GM21367 (cell line): ENCODE data around the gene PITPNC1.
"Not testable (repeated sequence)": the region's sequence is repeated elsewhere in the genome, so short reads cannot be mapped to it uniquely, and the experiment has no call there.

Experiments
- ATAC-seq: cut with Tn5 transposase; IDR thresholded peaks from one replicate; pipeline ENCODE4 v1.9.1; 2021; ENCODE audit not compliant: unreplicated experiment

PITPNC1 gene

DNA sequence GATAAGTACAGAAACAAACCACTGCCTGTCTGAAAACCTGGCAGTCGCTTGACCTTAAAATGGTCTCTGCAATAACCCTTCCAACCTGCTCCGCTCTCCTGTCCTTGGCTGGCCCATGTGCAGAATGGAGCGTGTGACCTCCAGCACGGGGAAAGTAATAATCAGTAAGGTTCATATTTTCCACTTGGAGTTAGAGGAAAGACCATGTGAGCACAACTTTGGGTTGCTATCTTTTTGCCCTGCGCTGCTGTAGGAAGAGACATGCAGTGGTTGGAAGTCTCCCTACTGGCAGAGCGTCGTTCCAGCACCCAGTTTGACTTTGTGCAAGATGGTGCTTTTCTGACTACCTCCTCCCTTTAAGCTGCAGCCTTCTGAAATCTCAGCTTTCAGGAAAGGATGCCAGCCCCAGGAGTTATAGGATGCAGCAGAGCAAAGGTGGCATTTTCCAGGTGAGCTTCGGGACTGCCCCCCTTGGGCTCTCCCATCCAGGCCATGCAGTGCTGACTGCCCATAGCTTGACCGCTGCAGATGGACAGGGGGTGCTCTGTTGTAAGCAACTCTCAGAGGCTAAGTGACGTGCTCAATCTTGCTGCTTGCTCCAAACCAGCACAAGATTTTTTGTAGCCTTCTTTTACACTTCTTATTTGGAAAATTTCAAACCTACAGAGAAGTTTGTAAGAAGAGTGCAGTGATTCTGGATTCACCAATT, 230.0 kb downstream of the PITPNC1 start:
- no peak for ATAC-seq

DNA sequence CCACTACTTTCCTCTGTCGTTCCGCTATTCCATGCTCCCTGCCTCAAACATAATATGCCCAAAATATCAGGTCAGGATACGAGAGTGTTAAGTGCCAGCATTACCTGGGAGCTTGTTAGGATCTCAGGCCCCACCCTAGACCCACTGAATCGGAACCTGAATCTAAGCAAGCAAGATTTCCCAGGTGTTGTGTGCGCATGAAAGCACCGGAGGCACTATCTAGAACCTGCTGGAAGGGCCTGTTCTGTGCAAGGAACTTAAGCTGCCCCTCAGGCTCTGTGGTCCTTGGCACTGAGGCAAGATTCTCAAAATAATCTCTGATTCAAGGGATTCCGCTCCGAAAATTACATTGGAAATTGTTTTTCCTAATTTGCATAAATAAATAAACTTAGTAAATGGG, 233.0 kb downstream of the PITPNC1 start:
- ATAC-seq: no peak

DNA sequence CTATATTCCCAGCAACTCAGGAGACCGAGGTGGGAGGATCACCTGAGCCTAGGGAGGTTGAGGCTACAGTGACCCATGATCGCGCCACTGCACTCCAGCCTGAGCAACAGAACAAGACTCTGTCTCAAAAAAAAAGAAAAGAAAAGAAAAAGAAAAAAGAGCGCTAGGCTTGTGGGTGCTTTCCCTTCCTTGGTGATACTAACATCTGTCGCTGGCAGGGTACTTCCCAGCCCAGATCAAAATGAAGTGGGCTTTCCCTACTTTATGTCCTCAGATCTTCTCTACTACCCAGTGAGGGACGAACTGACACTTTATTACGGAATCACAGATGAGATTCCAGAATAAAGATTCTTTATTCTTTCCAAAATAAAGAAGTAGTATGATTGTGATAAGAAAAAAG, 236.9 kb downstream of the PITPNC1 start:
- ATAC-seq: no peak

DNA sequence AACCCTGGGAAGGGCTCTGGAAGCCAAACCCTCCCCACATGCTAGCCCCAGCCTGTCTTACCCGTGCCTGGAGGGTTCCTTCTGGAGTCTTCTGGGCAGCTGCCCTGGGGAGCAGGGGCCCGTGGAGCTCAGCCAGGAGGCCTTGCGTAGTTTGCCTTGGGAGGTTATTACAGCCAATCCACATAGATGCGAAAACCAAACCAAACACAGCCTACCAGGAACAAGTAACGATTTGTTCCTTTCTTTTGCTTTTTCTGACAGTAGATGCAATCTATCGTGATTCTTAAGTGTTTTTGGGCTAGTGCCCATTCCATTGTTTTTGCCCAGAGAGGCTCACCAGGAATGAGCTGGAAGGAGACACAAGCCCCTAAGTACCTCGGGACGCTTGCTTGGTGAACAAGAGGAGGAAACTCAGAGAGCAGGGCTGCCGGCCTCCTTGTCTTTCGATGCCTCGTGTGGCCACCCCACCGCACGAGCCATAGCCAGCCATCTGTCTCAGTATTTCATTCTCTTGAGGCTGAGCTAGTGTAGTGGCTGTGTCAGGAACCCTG, 238.0 kb downstream of the PITPNC1 start:
- no peak for ATAC-seq

DNA sequence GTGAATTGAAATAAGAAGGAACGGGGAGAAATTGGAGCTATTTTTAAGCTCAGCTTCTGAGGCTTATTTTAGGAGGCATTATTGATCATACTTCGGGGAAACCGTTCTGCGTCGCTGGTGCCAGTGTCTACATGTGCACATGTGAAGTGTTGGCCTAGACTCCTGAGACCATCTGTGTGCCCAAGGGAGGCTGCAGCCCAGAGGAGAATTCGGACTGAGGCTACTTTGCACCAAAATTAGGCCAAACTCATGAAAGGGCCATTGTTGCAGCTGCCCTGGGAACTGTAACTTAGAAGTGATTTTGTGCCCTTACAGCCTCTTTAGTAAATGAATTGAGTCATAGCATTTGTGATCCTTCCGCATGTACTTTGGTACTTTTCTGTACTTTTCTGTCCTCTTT, 238.7 kb downstream of the PITPNC1 start:
- ATAC-seq: no peak

DNA sequence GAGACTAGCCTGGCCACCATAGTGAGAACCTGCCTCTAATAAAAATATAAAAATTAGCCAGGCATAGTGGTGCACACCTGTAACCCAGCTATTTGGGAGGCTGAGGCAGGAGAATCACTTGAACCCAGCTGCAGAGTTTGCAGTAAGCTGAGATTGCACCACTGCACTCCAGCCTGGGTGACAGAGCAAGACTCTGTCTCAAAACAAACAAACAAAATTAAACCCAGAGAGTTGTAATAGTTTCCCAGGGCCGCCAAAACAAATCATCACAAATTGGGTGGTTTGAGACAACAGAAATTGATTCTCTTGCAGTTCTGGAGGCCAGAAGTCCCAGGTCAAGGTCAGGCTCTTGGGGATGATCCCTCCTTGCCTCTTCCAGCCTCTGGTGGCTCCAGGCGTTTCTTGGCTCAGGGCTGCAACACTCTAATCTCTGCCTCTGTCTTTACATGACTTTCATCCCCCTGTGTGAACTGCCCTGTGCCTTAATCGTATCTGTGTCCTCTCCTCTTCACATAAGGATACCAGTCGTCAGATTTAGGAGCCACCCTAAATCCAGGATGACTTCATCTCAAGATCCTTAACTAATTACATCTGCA, 240.3 kb downstream of the PITPNC1 start:
- ATAC-seq: no peak

DNA sequence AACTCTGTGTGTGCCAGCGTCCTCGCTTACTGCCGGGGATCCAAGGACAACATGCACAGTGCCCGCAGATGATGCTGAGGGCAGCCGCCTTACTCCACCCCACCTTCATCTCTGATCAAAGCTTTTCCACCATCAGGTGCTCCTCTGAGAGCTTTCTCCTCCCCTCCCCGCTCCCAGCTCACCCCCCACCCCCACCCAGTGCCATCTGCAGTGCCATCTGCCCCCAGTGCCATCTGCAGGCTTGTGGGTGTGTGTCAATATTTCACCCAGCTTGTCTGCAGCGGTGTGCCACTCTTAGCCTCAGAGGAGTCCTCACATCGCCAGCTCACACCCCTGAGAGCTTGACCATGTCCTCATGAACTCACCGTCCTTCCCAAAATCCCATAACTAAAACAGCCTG, 242.5 kb downstream of the PITPNC1 start:
- ATAC-seq: no peak

DNA sequence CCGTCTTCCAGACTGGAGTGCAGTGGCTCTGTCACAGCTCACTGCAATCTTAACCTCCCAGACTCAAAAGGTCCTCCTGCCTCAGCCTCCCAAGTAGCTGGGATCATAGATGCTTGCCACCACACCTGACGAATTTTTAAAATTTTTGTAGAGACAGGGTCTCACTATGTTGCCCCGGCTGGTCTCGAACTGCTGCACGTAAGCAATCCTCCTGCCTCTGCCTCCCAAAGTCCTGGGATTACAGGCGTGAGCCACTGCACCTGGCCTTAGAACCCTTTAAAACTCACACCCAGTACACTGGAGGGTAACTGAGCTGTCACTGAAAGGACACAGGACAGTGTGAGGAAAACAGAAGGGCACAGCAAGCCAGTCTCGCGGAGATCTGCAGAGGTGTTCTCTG, 243.0 kb downstream of the PITPNC1 start:
- ATAC-seq: no peak

DNA sequence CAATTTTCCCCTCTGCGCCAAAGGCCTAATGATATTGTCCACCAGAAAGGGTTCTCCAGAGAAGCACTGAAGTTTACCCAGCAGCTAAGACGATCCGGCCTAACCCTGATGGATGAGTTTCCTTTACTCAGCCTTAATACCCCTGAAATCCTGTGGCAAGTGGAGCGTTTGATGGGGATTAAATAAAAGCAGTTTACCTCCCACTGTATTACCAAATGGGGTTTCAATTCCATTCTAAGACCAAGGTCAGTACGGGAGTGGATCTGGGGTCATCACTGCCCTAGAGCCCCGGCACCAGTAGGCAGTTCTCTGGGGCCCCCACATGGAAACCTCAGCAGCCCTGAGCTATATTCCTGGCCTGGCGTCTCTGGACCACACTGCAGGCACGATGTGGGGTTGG, 243.6 kb downstream of the PITPNC1 start:
- no peak for ATAC-seq

DNA sequence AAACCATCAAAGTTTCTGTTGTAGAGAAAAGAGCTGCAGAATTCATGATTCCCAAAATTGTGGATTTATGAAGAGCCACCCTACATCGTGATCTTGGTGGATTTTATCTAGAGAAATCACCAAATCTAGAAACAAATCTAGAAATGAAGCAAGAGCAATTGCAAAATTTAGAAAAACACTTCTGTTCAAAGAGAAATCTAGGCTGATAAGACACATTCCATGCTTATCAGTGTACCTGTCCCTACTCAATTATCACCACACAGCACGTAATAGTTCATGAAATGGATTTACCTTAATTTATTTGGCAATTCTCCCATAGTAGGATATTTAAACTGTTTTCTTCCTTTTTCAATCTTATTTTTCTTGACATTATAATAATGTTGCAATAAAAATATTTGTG, 246.7 kb downstream of the PITPNC1 start:
- ATAC-seq: no peak

DNA sequence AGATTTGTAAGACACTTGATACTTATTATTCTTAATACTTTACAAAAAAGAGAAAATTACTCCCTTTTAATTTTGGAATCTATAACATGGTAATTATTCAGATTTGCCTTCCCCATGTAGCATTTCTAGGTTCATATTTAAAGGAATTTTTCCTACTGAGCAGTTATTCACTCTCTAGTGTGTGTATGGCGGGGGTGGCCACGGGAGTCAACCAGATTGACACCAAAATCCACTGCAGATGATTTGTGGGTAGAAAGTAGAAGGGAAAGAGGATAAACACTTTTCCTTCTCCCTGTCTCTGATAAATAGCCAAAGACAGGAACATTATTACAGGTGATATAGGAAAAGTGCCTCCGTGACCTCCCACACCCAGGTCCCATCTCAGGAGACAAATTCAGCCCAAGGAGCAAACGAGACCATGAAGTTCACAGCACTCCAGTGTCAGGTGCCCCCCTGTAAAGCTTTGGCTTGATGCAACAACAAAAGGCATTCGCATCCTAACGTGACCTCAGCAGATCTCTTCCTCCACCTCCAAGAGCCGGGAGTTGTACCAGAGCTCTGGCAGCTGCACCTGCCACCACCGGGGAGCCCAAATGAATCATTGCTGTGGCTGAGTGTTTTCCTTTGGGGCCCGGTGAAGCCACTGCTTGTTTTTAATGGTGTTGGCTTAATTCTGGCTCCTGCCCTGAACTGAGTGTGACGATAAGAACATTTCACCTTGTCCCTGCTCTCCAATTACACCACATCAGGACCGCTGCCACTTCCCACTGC, 248.0 kb downstream of the PITPNC1 start:
- no peak for ATAC-seq

DNA sequence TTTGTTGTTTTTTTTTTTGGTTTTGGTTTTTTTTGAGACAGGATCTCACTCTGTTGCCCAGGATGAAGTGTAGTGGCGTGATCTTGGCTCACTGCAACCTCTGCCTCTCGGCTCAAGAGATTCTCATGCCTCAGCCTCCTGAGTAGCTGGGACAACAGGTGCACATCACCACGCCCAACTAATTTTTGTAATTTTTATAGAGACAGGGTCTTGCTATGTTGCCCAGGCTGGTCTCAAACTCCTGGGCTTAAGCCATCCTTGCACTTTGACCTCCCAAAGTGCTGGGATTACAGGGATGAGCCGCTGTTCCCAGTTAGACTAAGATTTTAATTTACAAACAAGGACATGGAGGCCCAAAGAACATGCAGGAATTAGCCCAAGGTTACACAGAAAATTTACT, 248.9 kb downstream of the PITPNC1 start:
- ATAC-seq: no peak

DNA sequence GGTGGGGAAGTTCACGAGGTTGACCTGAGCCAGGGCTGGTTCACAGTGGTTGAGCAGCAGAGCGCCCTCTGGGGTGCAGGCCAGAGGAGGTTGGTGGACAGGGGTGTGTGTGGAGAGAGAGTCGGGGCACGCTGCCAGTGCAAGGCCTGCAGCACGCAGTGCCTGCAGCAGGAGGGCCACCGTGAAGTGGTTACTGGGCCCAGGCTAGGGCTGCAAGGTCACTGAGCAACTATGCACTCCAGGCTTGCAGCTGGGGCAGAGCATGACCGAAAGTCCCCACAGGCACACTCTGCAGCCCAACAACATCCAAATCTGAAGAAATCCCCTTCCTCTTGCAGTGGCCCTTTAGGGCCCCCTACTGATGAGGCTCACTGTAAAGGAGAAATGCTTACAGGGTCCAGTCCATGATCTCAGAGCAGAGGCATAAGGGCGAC, 251.5 kb downstream of the PITPNC1 start:
- ATAC-seq: no peak

DNA sequence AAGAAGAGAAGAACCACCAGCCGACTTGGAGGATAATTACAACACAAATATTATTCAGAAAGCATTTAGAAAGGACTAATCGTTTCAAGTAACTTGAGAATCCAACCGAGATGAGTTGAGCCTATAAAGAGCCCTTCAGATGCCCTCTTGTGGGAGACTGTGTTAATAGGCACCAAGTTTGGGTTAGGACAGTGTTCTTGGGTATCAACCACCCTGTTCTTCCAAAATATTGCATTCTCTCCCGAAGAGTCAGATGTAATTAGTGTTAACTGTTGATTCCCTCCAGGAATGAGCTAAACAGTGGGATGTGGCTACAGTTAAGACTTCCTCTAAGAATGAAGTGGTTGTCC, 252.9 kb downstream of the PITPNC1 start:
- no peak for ATAC-seq

DNA sequence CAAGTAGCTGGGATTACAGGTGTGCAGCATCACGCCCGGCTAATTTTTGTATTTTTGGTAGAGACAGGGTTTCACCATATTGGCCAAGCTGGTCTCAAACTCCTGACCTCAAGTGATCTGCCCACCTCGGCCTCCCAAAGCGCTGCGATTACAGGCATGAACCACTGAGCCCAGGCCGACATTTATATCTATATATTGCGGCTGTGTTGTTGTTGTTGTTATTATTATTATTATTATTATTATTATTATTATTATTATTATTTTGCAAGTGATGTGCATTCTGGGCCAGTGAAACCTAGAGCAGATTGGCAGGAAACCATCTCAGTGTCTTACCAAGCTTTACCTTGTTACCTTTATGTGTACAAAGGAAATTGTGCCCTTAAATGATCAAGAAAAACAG, 253.8 kb downstream of the PITPNC1 start:
- not testable (repeated sequence) for ATAC-seq

DNA sequence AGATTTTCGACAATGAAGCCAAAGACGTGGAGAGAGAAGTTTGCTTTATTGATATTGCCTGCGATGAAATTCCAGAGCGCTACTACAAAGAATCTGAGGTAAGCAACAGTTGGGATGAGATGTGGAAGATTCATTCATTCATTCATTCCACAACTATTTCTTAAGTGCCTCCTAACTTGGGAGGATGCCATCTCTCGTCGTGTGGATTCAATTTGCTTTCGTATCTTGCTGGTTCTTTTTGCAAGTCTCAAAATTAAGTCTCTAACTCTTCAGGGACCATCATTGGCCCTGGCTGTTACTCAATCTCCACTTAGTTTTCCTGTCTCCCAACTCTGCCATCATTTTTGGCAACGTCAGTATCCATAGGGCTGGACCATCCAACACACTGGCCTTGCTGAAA, 255.1 kb downstream of the PITPNC1 start:
- no peak for ATAC-seq

DNA sequence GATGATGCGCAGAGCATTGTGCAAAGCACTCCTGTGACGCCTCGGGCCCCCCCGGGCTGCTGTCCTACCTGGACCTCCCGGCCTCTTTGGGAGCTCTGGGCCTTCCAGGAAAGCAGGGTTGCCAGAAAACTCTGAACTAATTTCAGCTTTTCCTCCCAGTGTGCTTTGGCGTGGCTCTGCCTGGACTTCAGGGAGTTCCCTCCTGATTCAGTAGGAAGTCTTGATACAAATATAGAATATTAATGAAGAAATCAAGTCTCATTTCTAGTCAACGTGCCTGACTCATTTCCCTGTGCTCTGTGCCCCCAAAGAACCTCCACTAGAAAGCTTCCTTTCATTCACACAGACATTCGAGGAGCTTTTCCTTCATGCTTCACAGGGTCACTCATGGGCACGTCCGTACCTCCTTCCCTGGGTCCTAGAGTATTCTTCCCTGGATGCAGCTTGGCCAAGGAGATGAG, 256.7 kb downstream of the PITPNC1 start:
- no peak for ATAC-seq

DNA sequence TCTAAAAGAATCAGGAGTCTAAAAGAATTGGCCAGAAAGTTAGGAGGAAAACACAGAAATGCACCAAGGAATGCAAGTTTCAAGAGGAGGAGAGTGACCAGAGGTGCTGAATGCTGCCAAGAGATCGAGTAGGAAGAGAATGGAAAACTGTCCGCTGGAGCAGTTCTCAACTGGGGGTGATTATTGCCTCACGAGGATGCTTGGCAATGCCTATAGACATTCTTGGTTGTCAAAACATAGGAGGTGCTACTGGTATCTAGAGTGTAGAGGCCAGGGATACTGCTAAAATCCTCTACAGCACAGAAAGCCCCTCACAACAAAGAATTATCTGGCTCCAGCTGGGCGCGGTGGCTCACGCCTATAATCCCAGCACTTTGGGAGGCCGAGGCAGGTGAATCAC, 258.6 kb downstream of the PITPNC1 start:
- no peak for ATAC-seq

DNA sequence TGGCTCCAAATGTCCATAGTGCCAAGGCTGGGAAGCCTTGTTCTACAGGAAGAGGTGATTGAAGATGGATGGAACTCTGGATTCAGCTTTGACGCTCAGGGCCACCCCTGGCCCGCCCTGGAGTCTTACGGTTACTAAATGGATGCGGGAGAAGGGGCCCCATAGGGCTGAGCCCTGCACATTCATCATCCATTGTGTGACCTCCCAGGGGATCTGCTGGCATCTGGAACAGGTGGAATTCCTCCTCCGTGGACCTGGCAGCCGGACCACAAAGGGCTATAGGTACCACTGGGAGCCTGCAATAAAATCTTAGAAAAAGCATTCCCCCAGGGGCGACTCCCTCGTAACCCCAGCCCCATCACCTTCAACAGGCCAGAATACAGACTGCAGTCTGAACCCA, 259.2 kb downstream of the PITPNC1 start:
- ATAC-seq: no peak

DNA sequence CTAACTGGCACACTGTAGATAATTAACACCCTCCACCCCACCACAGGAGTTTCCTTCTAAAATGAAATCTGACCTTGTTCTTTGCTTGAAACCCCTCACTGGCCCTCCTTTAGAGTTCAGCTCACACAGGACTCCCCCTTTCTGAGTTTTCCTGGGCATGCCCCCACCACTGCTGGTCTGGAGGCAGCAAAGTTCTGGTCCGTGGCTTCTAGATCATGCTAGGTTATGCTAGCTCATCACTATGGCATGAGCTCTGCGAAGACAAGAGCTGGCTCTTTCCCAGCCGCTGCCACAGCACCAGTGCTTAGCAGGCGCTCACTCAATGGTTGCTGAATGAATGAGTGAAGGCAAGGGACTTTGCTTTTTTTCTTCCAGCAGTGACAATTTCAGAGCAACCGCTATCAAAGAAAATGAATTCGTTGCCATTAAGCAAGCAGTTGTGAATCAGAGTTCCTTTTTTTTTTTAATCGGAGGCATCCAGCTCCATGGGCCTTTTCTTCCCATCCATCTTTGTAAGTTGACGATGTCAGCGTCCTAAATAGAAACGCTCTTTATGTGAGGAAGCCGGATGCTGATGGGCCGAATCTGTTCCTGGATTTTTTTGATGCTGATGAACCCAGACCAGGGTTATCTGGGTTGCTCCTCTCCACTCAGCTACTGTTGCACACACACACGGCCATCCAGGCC, 259.9 kb downstream of the PITPNC1 start:
- ATAC-seq: no peak

DNA sequence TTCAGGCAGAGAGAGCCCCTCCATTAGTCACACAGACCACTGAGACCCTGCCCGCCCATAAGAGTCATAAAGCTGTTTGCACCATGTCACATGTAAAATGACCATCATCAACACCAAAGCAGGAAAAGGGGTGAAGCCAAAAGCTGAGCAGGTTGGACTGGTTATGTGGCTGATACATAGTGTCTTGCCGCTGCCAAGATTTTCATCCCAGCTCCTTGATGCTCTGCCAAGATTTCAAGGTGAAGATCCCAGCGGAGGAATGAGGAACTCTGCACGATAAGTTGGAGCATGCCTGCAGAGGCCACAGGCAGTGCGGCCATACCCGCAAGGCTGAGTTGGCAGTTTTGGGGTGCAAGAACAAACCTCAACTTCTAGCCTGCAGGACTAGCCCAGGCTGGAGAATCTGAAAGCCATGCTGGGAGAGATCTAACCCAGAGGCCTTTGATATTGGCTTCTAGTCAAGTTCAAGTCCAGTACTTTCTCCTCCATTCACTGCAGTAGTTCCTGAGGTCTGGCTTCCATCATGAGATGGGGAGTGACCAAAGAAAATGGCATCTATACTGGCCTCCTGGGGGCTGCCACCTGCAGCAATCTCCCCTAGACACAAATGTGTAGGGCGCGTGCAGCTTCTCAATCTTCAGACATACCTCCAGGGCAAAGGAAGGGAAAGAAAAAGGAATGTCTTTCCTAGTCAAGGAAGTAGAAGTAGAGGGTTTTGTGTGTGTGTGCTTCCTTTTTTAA, 261.0 kb downstream of the PITPNC1 start:
- no peak for ATAC-seq
